Prostate gland (tissue), 2 donors: ENCODE results near the gene STKLD1.

ENCODE experiments used
- POLR2AphosphoS5 ChIP-seq: sonication (generic); formaldehyde crosslinking; IDR thresholded peaks from one replicate; pipeline ENCODE4 v1.6.1; 2017; ENCODE audit warnings: antibody characterized with exemption
- TF ChIP-seq, protein P1 (sequence below), 4 experiments: fragments of 200-600 bp in 2 of 4; fragments of 450-650 bp in 2 of 4; sonication (generic) in 2 of 4; IDR thresholded peaks; 1 replicate in 3 of 4; 2 replicates in 1 of 4; pipeline ENCODE4 v1.5.1; 2016 to 2019; ENCODE audit warnings: antibody characterized with exemption in 4 of 4, mild to moderate bottlenecking in 2 of 4, moderate library complexity in 2 of 4

DNA sequence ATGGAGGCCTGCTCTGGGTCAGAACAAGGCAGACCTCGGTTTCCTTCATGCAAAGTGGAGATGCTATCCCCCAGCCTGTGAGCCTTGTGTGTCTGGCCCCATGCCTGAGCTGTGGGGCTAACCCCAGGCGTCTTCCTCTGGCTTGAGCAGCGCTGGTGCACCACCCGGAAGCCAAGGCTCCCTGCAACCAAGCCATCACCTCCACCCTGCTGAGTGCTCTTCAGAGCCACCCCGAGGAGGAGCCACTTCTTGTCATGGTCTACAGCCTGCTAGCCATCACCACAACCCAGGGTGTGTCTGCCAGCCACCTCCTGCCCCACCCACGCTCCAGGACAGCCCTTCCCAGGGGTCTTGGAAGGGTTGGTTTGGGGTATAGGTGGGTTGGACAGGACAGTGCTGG, 25.4 kb downstream of the STKLD1 start:
- TF ChIP-seq POLR2AphosphoS5, result no peak
- TF ChIP-seq, protein P1, sequence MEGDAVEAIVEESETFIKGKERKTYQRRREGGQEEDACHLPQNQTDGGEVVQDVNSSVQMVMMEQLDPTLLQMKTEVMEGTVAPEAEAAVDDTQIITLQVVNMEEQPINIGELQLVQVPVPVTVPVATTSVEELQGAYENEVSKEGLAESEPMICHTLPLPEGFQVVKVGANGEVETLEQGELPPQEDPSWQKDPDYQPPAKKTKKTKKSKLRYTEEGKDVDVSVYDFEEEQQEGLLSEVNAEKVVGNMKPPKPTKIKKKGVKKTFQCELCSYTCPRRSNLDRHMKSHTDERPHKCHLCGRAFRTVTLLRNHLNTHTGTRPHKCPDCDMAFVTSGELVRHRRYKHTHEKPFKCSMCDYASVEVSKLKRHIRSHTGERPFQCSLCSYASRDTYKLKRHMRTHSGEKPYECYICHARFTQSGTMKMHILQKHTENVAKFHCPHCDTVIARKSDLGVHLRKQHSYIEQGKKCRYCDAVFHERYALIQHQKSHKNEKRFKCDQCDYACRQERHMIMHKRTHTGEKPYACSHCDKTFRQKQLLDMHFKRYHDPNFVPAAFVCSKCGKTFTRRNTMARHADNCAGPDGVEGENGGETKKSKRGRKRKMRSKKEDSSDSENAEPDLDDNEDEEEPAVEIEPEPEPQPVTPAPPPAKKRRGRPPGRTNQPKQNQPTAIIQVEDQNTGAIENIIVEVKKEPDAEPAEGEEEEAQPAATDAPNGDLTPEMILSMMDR (IDR thresholded peaks at IDR 0.05), result no peak
